ENCODE data around the gene IDH2.

DNA sequence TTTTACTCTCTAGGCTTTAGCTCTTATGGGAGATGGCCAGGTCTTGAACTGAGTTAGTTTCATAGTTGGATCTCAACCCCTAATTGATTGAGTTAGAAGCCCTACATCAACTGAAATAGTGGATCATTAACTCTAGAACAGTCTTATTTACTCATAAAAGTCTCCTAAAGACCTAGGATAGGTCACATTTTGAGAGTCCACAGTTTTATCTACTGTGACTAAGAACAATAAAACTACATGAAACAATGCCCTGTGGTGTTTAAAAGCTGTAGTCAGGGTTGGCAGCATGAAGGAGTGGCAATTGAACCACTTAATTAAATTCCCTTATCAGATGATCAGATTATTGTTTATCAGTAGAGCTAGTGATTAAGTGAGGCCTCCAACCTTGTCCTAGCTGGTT is 22.2 kb upstream of the IDH2 start:
- TF ChIP-seq POLR2A (IDR thresholded peaks at IDR 0.05; ENCODE audit: low read depth, low read length) (no peak), RAD21 (IDR thresholded peaks at IDR 0.05; ENCODE audit: low read length) (no peak), RFX5 (IDR thresholded peaks at IDR 0.05; ENCODE audit: low read depth, low read length) (no peak), MAFK (IDR thresholded peaks at IDR 0.05; ENCODE audit: low read depth, low read length) (no peak), SMC3 (IDR thresholded peaks at IDR 0.05; ENCODE audit: low read depth, low read length) (no peak), BHLHE40 (IDR thresholded peaks at IDR 0.05; ENCODE audit: low read depth, low read length) (no peak), FOS (IDR thresholded peaks at IDR 0.05; ENCODE audit: low read depth, low read length) (no peak), NFE2L2 (IDR thresholded peaks at IDR 0.05; ENCODE audit: low read depth, low read length) (no peak), CEBPB (IDR thresholded peaks at IDR 0.05; ENCODE audit: low read depth, low read length) (no peak)
- TF ChIP-seq, protein P1, sequence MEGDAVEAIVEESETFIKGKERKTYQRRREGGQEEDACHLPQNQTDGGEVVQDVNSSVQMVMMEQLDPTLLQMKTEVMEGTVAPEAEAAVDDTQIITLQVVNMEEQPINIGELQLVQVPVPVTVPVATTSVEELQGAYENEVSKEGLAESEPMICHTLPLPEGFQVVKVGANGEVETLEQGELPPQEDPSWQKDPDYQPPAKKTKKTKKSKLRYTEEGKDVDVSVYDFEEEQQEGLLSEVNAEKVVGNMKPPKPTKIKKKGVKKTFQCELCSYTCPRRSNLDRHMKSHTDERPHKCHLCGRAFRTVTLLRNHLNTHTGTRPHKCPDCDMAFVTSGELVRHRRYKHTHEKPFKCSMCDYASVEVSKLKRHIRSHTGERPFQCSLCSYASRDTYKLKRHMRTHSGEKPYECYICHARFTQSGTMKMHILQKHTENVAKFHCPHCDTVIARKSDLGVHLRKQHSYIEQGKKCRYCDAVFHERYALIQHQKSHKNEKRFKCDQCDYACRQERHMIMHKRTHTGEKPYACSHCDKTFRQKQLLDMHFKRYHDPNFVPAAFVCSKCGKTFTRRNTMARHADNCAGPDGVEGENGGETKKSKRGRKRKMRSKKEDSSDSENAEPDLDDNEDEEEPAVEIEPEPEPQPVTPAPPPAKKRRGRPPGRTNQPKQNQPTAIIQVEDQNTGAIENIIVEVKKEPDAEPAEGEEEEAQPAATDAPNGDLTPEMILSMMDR (conservative IDR thresholded peaks at IDR 0.05; ENCODE audit: low read depth, low read length), result no peak
